Measurements from ENCODE around the gene CRTC3.

GRCh38 chr15:90680371-90680935 lies 150.7 kb downstream of the CRTC3 start:
- TF ChIP-seq CTCF (IDR thresholded peaks at IDR 0.05; ENCODE audit: low read depth, low read length), result no peak
- no peak for TF ChIP-seq POLR2A (IDR thresholded peaks at IDR 0.05; ENCODE audit: extremely low read depth, insufficient read length)
- no peak for TF ChIP-seq MYC (IDR thresholded peaks at IDR 0.05; ENCODE audit: low read depth, low read length)
- TF ChIP-seq MAX (IDR thresholded peaks at IDR 0.05; ENCODE audit: low read depth, low read length), result no peak

Measured in NB4 (cell line).